ENCODE data around the gene PDZRN3. TPM values are rescaled to one million over a fixed set of nuclear protein-coding genes. Genes with fewer than 3 reads are reported as not detected.

The PDZRN3 gene
- total and polyA plus RNA-seq, 3 donors from 2014 or later, result 15.8 to 30.8 (median 23.1) TPM

- Histone ChIP-seq H3K36me3 (ENCODE audit: low read depth, missing control alignments) (no peaks in the 10 kb centered on the region), H3K4me1 (peaks cover 3% of the 10 kb centered on the region), H3K27me3 (no peaks in the 10 kb centered on the region), H3K27ac (peak overlapping the region; percentile 67 to 75), H3K9me3 (no peaks in the 10 kb centered on the region), H3K4me3 (peak overlapping the region; percentile 7 to 72)
- TF ChIP-seq CTCF (IDR thresholded peaks at IDR 0.05) (no peak), POLR2A (IDR thresholded peaks at IDR 0.05) (no peak)
- intact Hi-C loops (cut with DNase I; ENCODE audit: low total_unique reads), result no loop called here
- no peak for DNase-seq
- 21 to 28% methylated on average over 8 to 10 of the region's 10 CpGs for WGBS, 2 donors
These were observed 2.5 kb downstream of the PDZRN3 start for GRCh38 chr3:73622091-73622805.

- peak overlapping the region; percentile 67 to 75 for H3K27ac ChIP-seq
- peak overlapping the region in 1 of 2 donors; percentile 72 for H3K4me3 ChIP-seq
- intact Hi-C loops (cut with DNase I; ENCODE audit: low total_unique reads), result no loop called here
- DNase-seq, result peak; percentile 16
- TF ChIP-seq POLR2A (IDR thresholded peaks at IDR 0.05) (no peak), CTCF (IDR thresholded peaks at IDR 0.05) (no peak)
- peaks cover 3% of the 10 kb centered on the region for H3K4me1 ChIP-seq
- H3K27me3 ChIP-seq, result no peaks in the 10 kb centered on the region
- 28 to 32% methylated on average over 4 of the region's 4 CpGs for WGBS, 2 donors
- no peaks in the 10 kb centered on the region for H3K9me3 ChIP-seq
- H3K36me3 ChIP-seq (ENCODE audit: low read depth, missing control alignments), result no peaks in the 10 kb centered on the region
These were observed 3.4 kb downstream of the PDZRN3 start for GRCh38 chr3:73621388-73621787.

GRCh38 chr3:73618461-73618860 lies 6.3 kb downstream of the PDZRN3 start:
- intact Hi-C loops (cut with DNase I; ENCODE audit: low total_unique reads), result no loop called here
- DNase-seq, result no peak
- no peak overlapping the region for H3K4me3 ChIP-seq
- TF ChIP-seq CTCF (IDR thresholded peaks at IDR 0.05) (no peak), POLR2A (IDR thresholded peaks at IDR 0.05) (no peak)
- WGBS, 2 donors, result 43 to 58% methylated on average over 2 of the region's 2 CpGs
- H3K4me1 ChIP-seq, result peaks cover 3% of the 10 kb centered on the region
- H3K36me3 ChIP-seq (ENCODE audit: low read depth, missing control alignments), result no peaks in the 10 kb centered on the region
- H3K27ac ChIP-seq, result no peak overlapping the region
- no peaks in the 10 kb centered on the region for H3K9me3 ChIP-seq
- no peaks in the 10 kb centered on the region for H3K27me3 ChIP-seq

- TF ChIP-seq POLR2A (IDR thresholded peaks at IDR 0.05) (no peak), CTCF (IDR thresholded peaks at IDR 0.05) (no peak)
- Histone ChIP-seq H3K4me3 (no peak overlapping the region), H3K9me3 (no peaks in the 10 kb centered on the region), H3K36me3 (ENCODE audit: low read depth, missing control alignments) (no peaks in the 10 kb centered on the region), H3K4me1 (peaks cover 3% of the 10 kb centered on the region), H3K27ac (no peak overlapping the region), H3K27me3 (no peaks in the 10 kb centered on the region)
- intact Hi-C loops (cut with DNase I; ENCODE audit: low total_unique reads), result no loop called here
- no peak for DNase-seq
- 92 to 98% methylated on average over 3 of the region's 3 CpGs for WGBS, 2 donors
These were observed 8.7 kb downstream of the PDZRN3 start for GRCh38 chr3:73616056-73616455.

- intact Hi-C loops (cut with DNase I; ENCODE audit: low total_unique reads), result no loop called here
- no peaks in the 10 kb centered on the region for H3K9me3 ChIP-seq
- TF ChIP-seq CTCF (IDR thresholded peaks at IDR 0.05) (no peak), POLR2A (IDR thresholded peaks at IDR 0.05) (no peak)
- no peaks in the 10 kb centered on the region for H3K36me3 ChIP-seq (ENCODE audit: low read depth, missing control alignments)
- no peak overlapping the region for H3K27ac ChIP-seq
- 36 to 62% methylated on average over 2 of the region's 2 CpGs for WGBS, 2 donors
- no peaks in the 10 kb centered on the region for H3K4me1 ChIP-seq
- no peaks in the 10 kb centered on the region for H3K27me3 ChIP-seq
- H3K4me3 ChIP-seq, result no peak overlapping the region
- peak; percentile 35 for DNase-seq
These were observed 10.3 kb downstream of the PDZRN3 start for GRCh38 chr3:73614419-73614818.
